IPS-18c (cell line): ENCODE data around the gene BACH2.

Experiments used
- H3K4me3 ChIP-seq: 2 replicates; pipeline ENCODE4 v1.7.0; 2013; ENCODE audit warnings: low read depth, mild to moderate bottlenecking, low read length, moderate library complexity; ENCODE audit not compliant: insufficient read depth
- H3K9me3 ChIP-seq: one replicate; pipeline ENCODE4 v1.6.1; 2013; ENCODE audit warnings: mild to moderate bottlenecking, low read length, moderate library complexity; ENCODE audit not compliant: control insufficient read depth, insufficient read depth

Gene BACH2

GRCh38 chr6:90231308-90231707 is 65.3 kb downstream of the BACH2 start:
- Histone ChIP-seq H3K9me3 (no peaks in the 10 kb centered on the region), H3K4me3 (no peak overlapping the region)

- H3K9me3 ChIP-seq = no peaks in the 10 kb centered on the region
- H3K4me3 ChIP-seq = no peak overlapping the region
Observed at GRCh38 chr6:90230548-90231215, 66.0 kb downstream of the BACH2 start.

- Histone ChIP-seq H3K4me3 (no peak overlapping the region), H3K9me3 (no peaks in the 10 kb centered on the region)
Observed at GRCh38 chr6:90229331-90230010, 67.2 kb downstream of the BACH2 start.

GRCh38 chr6:90227673-90228072 is 69.0 kb downstream of the BACH2 start:
- H3K4me3 ChIP-seq = no peak overlapping the region
- no peaks in the 10 kb centered on the region for H3K9me3 ChIP-seq

GRCh38 chr6:90227213-90227612 is 69.4 kb downstream of the BACH2 start:
- Histone ChIP-seq H3K4me3 (no peak overlapping the region), H3K9me3 (no peaks in the 10 kb centered on the region)

- H3K4me3 ChIP-seq = no peak overlapping the region
- no peaks in the 10 kb centered on the region for H3K9me3 ChIP-seq
Observed at GRCh38 chr6:90226257-90226656, 70.4 kb downstream of the BACH2 start.

GRCh38 chr6:90224196-90224595 is 72.4 kb downstream of the BACH2 start:
- H3K9me3 ChIP-seq = no peaks in the 10 kb centered on the region
- H3K4me3 ChIP-seq = no peak overlapping the region

- no peak overlapping the region for H3K4me3 ChIP-seq
- H3K9me3 ChIP-seq = no peaks in the 10 kb centered on the region
Observed at GRCh38 chr6:90222724-90223198, 73.9 kb downstream of the BACH2 start.

GRCh38 chr6:90222008-90222407 is 74.6 kb downstream of the BACH2 start:
- no peak overlapping the region for H3K4me3 ChIP-seq
- no peaks in the 10 kb centered on the region for H3K9me3 ChIP-seq

GRCh38 chr6:90221403-90221802 is 75.2 kb downstream of the BACH2 start:
- no peak overlapping the region for H3K4me3 ChIP-seq
- H3K9me3 ChIP-seq = no peaks in the 10 kb centered on the region

- no peak overlapping the region for H3K4me3 ChIP-seq
Observed at GRCh38 chr6:90220273-90220672, 76.4 kb downstream of the BACH2 start.

GRCh38 chr6:90219209-90219985 is 77.2 kb downstream of the BACH2 start:
- Histone ChIP-seq H3K9me3 (no peaks in the 10 kb centered on the region), H3K4me3 (no peak overlapping the region)

More at GRCh38 chr6:90220273-90220672, 76.4 kb downstream of the BACH2 start:
- no peaks in the 10 kb centered on the region for H3K9me3 ChIP-seq

- H3K9me3 ChIP-seq = no peaks in the 10 kb centered on the region
- no peak overlapping the region for H3K4me3 ChIP-seq
Observed at GRCh38 chr6:90218959-90219208, 77.8 kb downstream of the BACH2 start.

GRCh38 chr6:90217506-90218127 is 79.0 kb downstream of the BACH2 start:
- no peak overlapping the region for H3K4me3 ChIP-seq
- H3K9me3 ChIP-seq = no peaks in the 10 kb centered on the region

GRCh38 chr6:90216072-90216977 is 80.3 kb downstream of the BACH2 start:
- Histone ChIP-seq H3K4me3 (no peak overlapping the region), H3K9me3 (no peaks in the 10 kb centered on the region)

GRCh38 chr6:90214966-90215365 is 81.7 kb downstream of the BACH2 start:
- Histone ChIP-seq H3K4me3 (no peak overlapping the region), H3K9me3 (no peaks in the 10 kb centered on the region)

- Histone ChIP-seq H3K9me3 (no peaks in the 10 kb centered on the region), H3K4me3 (no peak overlapping the region)
Observed at GRCh38 chr6:90214461-90214860, 82.2 kb downstream of the BACH2 start.
